ENCODE results near the gene SLC25A33. TPM values are rescaled to one million over a fixed set of nuclear protein-coding genes. Genes with fewer than 3 reads are reported as not detected.
"Not testable (repeated sequence)": the region's sequence is repeated elsewhere in the genome, so short reads cannot be mapped to it uniquely, and the experiment has no call there.

SLC25A33 gene
- total RNA-seq (2014; rRNA removed; shearing (Covaris generic)), result 7.7 and 8.0 TPM in 2 replicates
- 6.7 and 13.7 TPM in 2 replicates for polyA plus RNA-seq (2014; cell fraction: nucleus; rRNA removed)

- peak; percentile 90 for DNase-seq (ENCODE audit: extremely low read depth, low read depth)
Observed at GRCh38 chr1:9539165-9539828, at the start of gene SLC25A33. TSS of gene SLC25A33 (plus strand) at chr1:9539465. CDS start at chr1:9539692, 227 bp downstream.

GRCh38 chr1:9490605-9491339 is 48.5 kb upstream of the SLC25A33 start:
- peak; percentile 80 for DNase-seq (ENCODE audit: extremely low read depth, low read depth)

GRCh38 chr1:9493326-9493725 is 45.9 kb upstream of the SLC25A33 start:
- DNase-seq (ENCODE audit: extremely low read depth, low read depth), result no peak

- peak; percentile 27 for DNase-seq (ENCODE audit: extremely low read depth, low read depth)
Observed at GRCh38 chr1:9494936-9495758, 44.1 kb upstream of the SLC25A33 start.

GRCh38 chr1:9495854-9496374 is 43.4 kb upstream of the SLC25A33 start:
- DNase-seq (ENCODE audit: extremely low read depth, low read depth), result no peak

- no peak for DNase-seq (ENCODE audit: extremely low read depth, low read depth)
Observed at GRCh38 chr1:9500756-9501754, 38.2 kb upstream of the SLC25A33 start.

- no peak for DNase-seq (ENCODE audit: extremely low read depth, low read depth)
Observed at GRCh38 chr1:9503001-9503675, 36.1 kb upstream of the SLC25A33 start.

- no peak for DNase-seq (ENCODE audit: extremely low read depth, low read depth)
Observed at GRCh38 chr1:9505143-9505542, 34.1 kb upstream of the SLC25A33 start.

- no peak for DNase-seq (ENCODE audit: extremely low read depth, low read depth)
Observed at GRCh38 chr1:9506901-9507300, 32.4 kb upstream of the SLC25A33 start.

- DNase-seq (ENCODE audit: extremely low read depth, low read depth), result no peak
Observed at GRCh38 chr1:9510130-9510529, 29.1 kb upstream of the SLC25A33 start.

- DNase-seq (ENCODE audit: extremely low read depth, low read depth), result not testable (repeated sequence)
Observed at GRCh38 chr1:9515550-9515949, 23.7 kb upstream of the SLC25A33 start.

- no peak for DNase-seq (ENCODE audit: extremely low read depth, low read depth)
Observed at GRCh38 chr1:9518454-9518998, 20.7 kb upstream of the SLC25A33 start.

- DNase-seq (ENCODE audit: extremely low read depth, low read depth), result no peak
Observed at GRCh38 chr1:9520411-9520810, 18.9 kb upstream of the SLC25A33 start.

GRCh38 chr1:9529190-9529589 is 10.1 kb upstream of the SLC25A33 start:
- no peak for DNase-seq (ENCODE audit: extremely low read depth, low read depth)

GRCh38 chr1:9530320-9530719 is 8.9 kb upstream of the SLC25A33 start:
- DNase-seq (ENCODE audit: extremely low read depth, low read depth), result no peak

GRCh38 chr1:9534953-9535352 is 4.3 kb upstream of the SLC25A33 start:
- no peak for DNase-seq (ENCODE audit: extremely low read depth, low read depth)

- no peak for DNase-seq (ENCODE audit: extremely low read depth, low read depth)
Observed at GRCh38 chr1:9536301-9536700, 3.0 kb upstream of the SLC25A33 start.

- DNase-seq (ENCODE audit: extremely low read depth, low read depth), result no peak
Observed at GRCh38 chr1:9537863-9538668, 1.2 kb upstream of the SLC25A33 start.

All from NCI-H460 (cell line).